ENCODE data around the gene MOGAT3.

MOGAT3 gene

DNA sequence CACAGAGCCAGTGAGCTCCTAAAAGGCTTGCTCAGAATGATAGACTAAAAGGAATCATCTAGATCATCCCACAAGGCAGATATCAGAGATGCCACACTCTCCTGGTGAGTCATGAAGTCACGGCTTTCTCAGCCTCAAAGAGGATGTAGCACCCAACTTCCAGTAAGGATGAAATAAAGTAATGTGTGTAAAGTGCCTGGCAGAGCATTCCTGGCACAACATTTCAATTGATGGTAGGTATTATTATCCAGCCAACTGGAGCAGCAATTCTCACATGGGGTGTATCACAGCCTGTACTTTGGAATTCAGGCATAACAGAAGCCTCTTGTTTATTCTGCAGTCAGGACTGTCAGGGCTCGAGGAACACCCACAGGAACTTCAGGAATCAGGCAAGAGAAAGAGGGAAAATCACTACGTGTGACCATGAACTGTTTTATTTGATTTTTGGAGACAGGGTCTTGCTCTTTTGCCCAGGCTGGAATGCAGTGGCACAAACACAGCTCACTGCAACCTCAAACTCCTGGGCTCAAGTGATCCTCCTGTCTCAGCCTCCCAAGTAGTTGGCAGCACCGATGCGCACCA, 15.5 kb downstream of the MOGAT3 start:
- peaks cover 2% of the 10 kb centered on the region for H3K4me1 ChIP-seq (ENCODE audit: control insufficient read depth, low read depth, low read length)
- no CpG with 5 or more reads among the region's 5 CpGs for WGBS (ENCODE audit: extremely low coverage, insufficient coverage, low lambda C conversion rate)
- H3K79me2 ChIP-seq (ENCODE audit: control insufficient read depth, insufficient read depth, low read length), result no peaks in the 10 kb centered on the region
- H2BK5ac ChIP-seq (ENCODE audit: low read length), result no peak overlapping the region
- no peak overlapping the region for H4K8ac ChIP-seq (ENCODE audit: low read depth, low read length)
- no peaks in the 10 kb centered on the region for H3K79me1 ChIP-seq (ENCODE audit: low read length)
- no peak overlapping the region for H3K4me3 ChIP-seq (ENCODE audit: low read length)
- peaks cover 5% of the 10 kb centered on the region for H3K27me3 ChIP-seq (ENCODE audit: insufficient read depth, low read length, poor library complexity)
- H3K4me2 ChIP-seq (ENCODE audit: low read length), result no peak overlapping the region
- no peak overlapping the region for H3K9ac ChIP-seq (ENCODE audit: low read length)
- no peak overlapping the region for H3K18ac ChIP-seq (ENCODE audit: low read length)
- no peak overlapping the region for H3K27ac ChIP-seq (ENCODE audit: low read depth, low read length)
- no peak overlapping the region for H3K56ac ChIP-seq (ENCODE audit: low read length)
- H3K23ac ChIP-seq (ENCODE audit: low read length), result no peak overlapping the region
- no peak overlapping the region for H2BK15ac ChIP-seq (replicated peaks; ENCODE audit: low read depth)
- H4K5ac ChIP-seq (ENCODE audit: low read length), result no peak overlapping the region
- H2AK5ac ChIP-seq (ENCODE audit: low read length), result no peak overlapping the region
- H3K4ac ChIP-seq (ENCODE audit: low read depth, low read length), result no peak overlapping the region
- no peaks in the 10 kb centered on the region for H3K36me3 ChIP-seq (ENCODE audit: control insufficient read depth, insufficient read depth, low read length)
- no peak overlapping the region for H2BK120ac ChIP-seq (ENCODE audit: low read depth, low read length)
- no peak for DNase-seq

DNA sequence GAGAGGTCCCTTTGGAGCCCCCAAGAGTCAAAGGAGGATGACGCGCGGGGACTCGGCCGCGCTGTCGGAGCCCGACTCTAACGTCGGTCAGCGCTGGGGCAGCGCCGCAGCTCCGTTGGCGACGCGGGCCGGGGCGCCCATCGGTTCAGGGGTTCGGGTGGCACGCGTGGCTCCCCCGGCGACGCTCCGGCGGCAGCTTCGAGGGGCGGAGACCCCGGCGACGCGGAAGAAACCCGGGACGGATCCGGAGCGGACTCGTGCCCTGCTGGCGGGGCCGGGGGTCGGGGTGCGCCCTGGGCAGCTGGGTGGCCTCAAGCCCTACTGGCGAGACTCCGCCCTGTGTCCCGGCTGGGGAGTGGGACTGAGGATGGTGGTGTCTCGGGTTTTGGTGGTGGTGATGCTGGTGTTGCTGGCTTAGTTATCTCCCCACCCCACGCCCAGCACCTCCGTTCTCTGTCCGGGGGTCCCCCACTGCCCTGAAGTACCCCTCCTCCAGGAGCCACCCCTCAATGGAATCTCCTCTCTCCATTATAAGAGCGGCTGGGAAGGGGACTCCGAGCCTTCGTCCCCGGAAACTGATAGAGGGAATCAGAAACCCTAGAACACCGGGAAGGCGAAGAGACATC, 20.6 kb downstream of the MOGAT3 start, which contains the start of gene NAT16:
NAT16 (minus strand) TSS at position 164 of the 626 bp plus-strand sequence. CDS start 5,486 bp downstream, outside the sequence.
- H4K8ac ChIP-seq (ENCODE audit: low read depth, low read length), result no peak within 1 kb of the TSS
- H3K18ac ChIP-seq (ENCODE audit: low read length), result no peak within 1 kb of the TSS
- H3K36me3 ChIP-seq (ENCODE audit: control insufficient read depth, insufficient read depth, low read length), result no peaks in the 10 kb centered on the region
- peak within 1 kb of the TSS; percentile 60 for H3K56ac ChIP-seq (ENCODE audit: low read length)
- no peak for DNase-seq
- H2BK15ac ChIP-seq (replicated peaks; ENCODE audit: low read depth), result no peak within 1 kb of the TSS
- no peak within 1 kb of the TSS for H2BK5ac ChIP-seq (ENCODE audit: low read length)
- no peak within 1 kb of the TSS for H2AK5ac ChIP-seq (ENCODE audit: low read length)
- no peaks in the 10 kb centered on the region for H3K79me2 ChIP-seq (ENCODE audit: control insufficient read depth, insufficient read depth, low read length)
- peak within 1 kb of the TSS; percentile 29 for H3K9ac ChIP-seq (ENCODE audit: low read length)
- H3K4ac ChIP-seq (ENCODE audit: low read depth, low read length), result no peak within 1 kb of the TSS
- H3K27me3 ChIP-seq (ENCODE audit: insufficient read depth, low read length, poor library complexity), result peaks cover 33% of the 10 kb centered on the region
- no CpG with 5 or more reads among the region's 56 CpGs for WGBS (ENCODE audit: extremely low coverage, insufficient coverage, low lambda C conversion rate)
- no peak within 1 kb of the TSS for H3K27ac ChIP-seq (ENCODE audit: low read depth, low read length)
- no peak within 1 kb of the TSS for H3K4me3 ChIP-seq (ENCODE audit: low read length)
- no peak within 1 kb of the TSS for H4K5ac ChIP-seq (ENCODE audit: low read length)
- peaks cover 2% of the 10 kb centered on the region for H3K4me1 ChIP-seq (ENCODE audit: control insufficient read depth, low read depth, low read length)
- no peaks in the 10 kb centered on the region for H3K79me1 ChIP-seq (ENCODE audit: low read length)
- H2BK120ac ChIP-seq (ENCODE audit: low read depth, low read length), result no peak within 1 kb of the TSS
- H3K4me2 ChIP-seq (ENCODE audit: low read length), result peak within 1 kb of the TSS; percentile 27
- H3K23ac ChIP-seq (ENCODE audit: low read length), result no peak within 1 kb of the TSS

DNA sequence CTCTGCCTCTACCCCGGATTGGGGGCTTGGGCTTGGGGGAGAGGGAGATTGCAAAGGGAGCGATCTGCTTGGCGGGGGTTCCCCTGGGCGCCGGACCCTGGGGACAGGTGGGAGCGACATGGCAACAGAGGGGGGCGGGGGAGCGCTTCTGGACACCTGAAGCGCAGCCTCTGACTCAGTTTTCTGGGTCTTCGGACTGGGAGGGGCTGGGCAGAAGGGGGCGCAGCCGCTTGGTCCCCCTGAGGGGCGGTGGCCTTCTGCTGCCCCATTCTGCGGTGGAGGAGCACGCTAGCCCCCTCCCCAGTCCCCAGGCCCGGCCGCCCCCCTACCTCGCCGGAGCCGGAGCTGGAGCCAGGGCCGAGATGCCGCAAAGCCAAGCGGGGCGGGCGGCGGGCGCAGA, 21.1 kb downstream of the MOGAT3 start:
- no peak overlapping the region for H4K5ac ChIP-seq (ENCODE audit: low read length)
- H3K4me1 ChIP-seq (ENCODE audit: control insufficient read depth, low read depth, low read length), result peaks cover 2% of the 10 kb centered on the region
- H3K18ac ChIP-seq (ENCODE audit: low read length), result no peak overlapping the region
- peaks cover 34% of the 10 kb centered on the region for H3K27me3 ChIP-seq (ENCODE audit: insufficient read depth, low read length, poor library complexity)
- H3K4ac ChIP-seq (ENCODE audit: low read depth, low read length), result no peak overlapping the region
- H3K56ac ChIP-seq (ENCODE audit: low read length), result peak overlapping the region; percentile 60
- H2BK5ac ChIP-seq (ENCODE audit: low read length), result no peak overlapping the region
- DNase-seq, result no peak
- no peaks in the 10 kb centered on the region for H3K79me2 ChIP-seq (ENCODE audit: control insufficient read depth, insufficient read depth, low read length)
- WGBS (ENCODE audit: extremely low coverage, insufficient coverage, low lambda C conversion rate), result no CpG with 5 or more reads among the region's 27 CpGs
- no peak overlapping the region for H3K27ac ChIP-seq (ENCODE audit: low read depth, low read length)
- no peak overlapping the region for H2AK5ac ChIP-seq (ENCODE audit: low read length)
- H4K8ac ChIP-seq (ENCODE audit: low read depth, low read length), result no peak overlapping the region
- H2BK15ac ChIP-seq (replicated peaks; ENCODE audit: low read depth), result no peak overlapping the region
- no peak overlapping the region for H3K9ac ChIP-seq (ENCODE audit: low read length)
- no peaks in the 10 kb centered on the region for H3K36me3 ChIP-seq (ENCODE audit: control insufficient read depth, insufficient read depth, low read length)
- no peak overlapping the region for H3K4me3 ChIP-seq (ENCODE audit: low read length)
- H3K4me2 ChIP-seq (ENCODE audit: low read length), result no peak overlapping the region
- H2BK120ac ChIP-seq (ENCODE audit: low read depth, low read length), result no peak overlapping the region
- no peaks in the 10 kb centered on the region for H3K79me1 ChIP-seq (ENCODE audit: low read length)
- no peak overlapping the region for H3K23ac ChIP-seq (ENCODE audit: low read length)

DNA sequence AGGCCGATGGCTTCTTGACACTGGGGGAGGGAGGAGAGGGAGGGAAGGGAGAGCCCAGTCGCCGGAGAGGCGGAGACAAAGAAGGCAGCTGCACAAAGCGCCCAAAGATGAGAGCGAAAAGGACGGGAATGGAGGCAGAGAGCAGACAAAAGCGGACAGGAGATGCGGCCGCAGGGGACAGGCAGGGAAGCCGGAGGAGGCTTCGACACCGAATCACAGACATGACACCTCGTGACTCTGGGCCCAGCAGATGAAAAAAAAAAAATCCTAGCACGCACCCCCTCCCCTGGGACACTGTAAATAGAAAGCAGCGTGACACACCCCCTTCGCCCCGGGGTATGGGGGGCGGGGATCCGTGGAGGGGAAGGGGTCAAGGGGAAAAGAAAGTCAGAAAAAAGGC, 21.7 kb downstream of the MOGAT3 start:
- no peak overlapping the region for H2AK5ac ChIP-seq (ENCODE audit: low read length)
- H3K4me1 ChIP-seq (ENCODE audit: control insufficient read depth, low read depth, low read length), result peaks cover 2% of the 10 kb centered on the region
- no peak overlapping the region for H3K4ac ChIP-seq (ENCODE audit: low read depth, low read length)
- H2BK120ac ChIP-seq (ENCODE audit: low read depth, low read length), result no peak overlapping the region
- peak overlapping the region; percentile 22 for H3K9ac ChIP-seq (ENCODE audit: low read length)
- H3K18ac ChIP-seq (ENCODE audit: low read length), result no peak overlapping the region
- DNase-seq, result peak; percentile 37
- H3K56ac ChIP-seq (ENCODE audit: low read length), result no peak overlapping the region
- H2BK15ac ChIP-seq (replicated peaks; ENCODE audit: low read depth), result no peak overlapping the region
- H3K27ac ChIP-seq (ENCODE audit: low read depth, low read length), result no peak overlapping the region
- no peaks in the 10 kb centered on the region for H3K79me1 ChIP-seq (ENCODE audit: low read length)
- H4K8ac ChIP-seq (ENCODE audit: low read depth, low read length), result no peak overlapping the region
- no peaks in the 10 kb centered on the region for H3K36me3 ChIP-seq (ENCODE audit: control insufficient read depth, insufficient read depth, low read length)
- no peaks in the 10 kb centered on the region for H3K79me2 ChIP-seq (ENCODE audit: control insufficient read depth, insufficient read depth, low read length)
- H3K4me3 ChIP-seq (ENCODE audit: low read length), result no peak overlapping the region
- H3K27me3 ChIP-seq (ENCODE audit: insufficient read depth, low read length, poor library complexity), result peaks cover 34% of the 10 kb centered on the region
- H4K5ac ChIP-seq (ENCODE audit: low read length), result no peak overlapping the region
- no peak overlapping the region for H3K23ac ChIP-seq (ENCODE audit: low read length)
- WGBS (ENCODE audit: extremely low coverage, insufficient coverage, low lambda C conversion rate), result no CpG with 5 or more reads among the region's 20 CpGs
- no peak overlapping the region for H3K4me2 ChIP-seq (ENCODE audit: low read length)
- H2BK5ac ChIP-seq (ENCODE audit: low read length), result no peak overlapping the region

DNA sequence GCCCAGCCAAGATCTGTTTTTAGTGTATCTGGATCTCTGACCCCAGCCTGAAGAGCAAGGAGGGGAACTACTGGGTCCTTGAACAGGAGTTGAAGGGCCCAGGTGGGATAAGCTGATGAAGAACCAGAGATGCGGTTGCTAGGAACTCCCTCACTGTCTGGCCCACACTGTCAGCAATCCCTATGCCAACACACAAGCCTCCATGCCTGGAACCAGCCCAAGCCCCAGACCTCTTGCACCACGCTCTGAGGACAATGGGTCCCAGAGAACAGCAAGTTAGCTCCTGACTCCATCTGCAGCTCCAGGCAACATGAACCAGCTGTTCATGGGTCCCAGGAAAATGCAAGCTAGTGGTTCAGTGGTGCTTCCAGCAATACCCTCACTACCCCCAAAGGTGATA, 23.2 kb downstream of the MOGAT3 start:
- no peaks in the 10 kb centered on the region for H3K79me2 ChIP-seq (ENCODE audit: control insufficient read depth, insufficient read depth, low read length)
- H2BK120ac ChIP-seq (ENCODE audit: low read depth, low read length), result no peak overlapping the region
- H3K23ac ChIP-seq (ENCODE audit: low read length), result no peak overlapping the region
- H4K8ac ChIP-seq (ENCODE audit: low read depth, low read length), result no peak overlapping the region
- no CpG with 5 or more reads among the region's 2 CpGs for WGBS (ENCODE audit: extremely low coverage, insufficient coverage, low lambda C conversion rate)
- H3K27me3 ChIP-seq (ENCODE audit: insufficient read depth, low read length, poor library complexity), result peaks cover 43% of the 10 kb centered on the region
- no peaks in the 10 kb centered on the region for H3K79me1 ChIP-seq (ENCODE audit: low read length)
- DNase-seq, result no peak
- H3K4me3 ChIP-seq (ENCODE audit: low read length), result no peak overlapping the region
- no peak overlapping the region for H3K4ac ChIP-seq (ENCODE audit: low read depth, low read length)
- H3K56ac ChIP-seq (ENCODE audit: low read length), result no peak overlapping the region
- H3K36me3 ChIP-seq (ENCODE audit: control insufficient read depth, insufficient read depth, low read length), result no peaks in the 10 kb centered on the region
- H2BK5ac ChIP-seq (ENCODE audit: low read length), result no peak overlapping the region
- no peak overlapping the region for H3K18ac ChIP-seq (ENCODE audit: low read length)
- H3K4me1 ChIP-seq (ENCODE audit: control insufficient read depth, low read depth, low read length), result peaks cover under 1% of the 10 kb centered on the region
- H3K9ac ChIP-seq (ENCODE audit: low read length), result no peak overlapping the region
- no peak overlapping the region for H2BK15ac ChIP-seq (replicated peaks; ENCODE audit: low read depth)
- H4K5ac ChIP-seq (ENCODE audit: low read length), result no peak overlapping the region
- no peak overlapping the region for H3K27ac ChIP-seq (ENCODE audit: low read depth, low read length)
- no peak overlapping the region for H2AK5ac ChIP-seq (ENCODE audit: low read length)
- H3K4me2 ChIP-seq (ENCODE audit: low read length), result no peak overlapping the region

DNA sequence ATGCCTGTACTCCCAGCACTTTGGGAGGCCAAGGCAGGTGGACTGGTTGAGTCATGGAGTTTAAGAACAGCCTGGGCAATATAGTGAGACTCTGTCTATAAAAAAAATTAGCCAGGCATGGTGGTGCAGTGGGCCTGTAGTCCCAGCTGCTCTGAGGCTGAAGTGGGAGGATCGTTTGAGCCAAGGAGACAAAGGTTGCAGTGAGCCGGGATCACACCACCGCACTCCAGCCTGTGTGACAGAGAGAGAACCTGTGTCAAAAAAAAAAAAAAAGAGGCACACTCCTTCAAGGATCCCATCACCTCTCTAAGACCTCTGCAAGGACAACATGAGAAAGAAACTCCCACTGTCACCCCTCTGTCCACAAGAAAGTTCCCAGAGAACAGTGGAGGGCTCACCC, 25.2 kb downstream of the MOGAT3 start:
- Histone ChIP-seq H4K5ac (ENCODE audit: low read length) (no peak overlapping the region), H3K56ac (ENCODE audit: low read length) (no peak overlapping the region), H3K79me1 (ENCODE audit: low read length) (no peaks in the 10 kb centered on the region), H3K23ac (ENCODE audit: low read length) (no peak overlapping the region), H3K18ac (ENCODE audit: low read length) (no peak overlapping the region), H2BK15ac (replicated peaks; ENCODE audit: low read depth) (no peak overlapping the region), H3K27me3 (ENCODE audit: insufficient read depth, low read length, poor library complexity) (peaks cover 60% of the 10 kb centered on the region), H3K27ac (ENCODE audit: low read depth, low read length) (no peak overlapping the region), H3K4me3 (ENCODE audit: low read length) (no peak overlapping the region), H2AK5ac (ENCODE audit: low read length) (no peak overlapping the region), H3K9ac (ENCODE audit: low read length) (no peak overlapping the region), H3K79me2 (ENCODE audit: control insufficient read depth, insufficient read depth, low read length) (no peaks in the 10 kb centered on the region), H3K4me2 (ENCODE audit: low read length) (no peak overlapping the region), H2BK5ac (ENCODE audit: low read length) (no peak overlapping the region), H3K4ac (ENCODE audit: low read depth, low read length) (no peak overlapping the region), H4K8ac (ENCODE audit: low read depth, low read length) (no peak overlapping the region), H2BK120ac (ENCODE audit: low read depth, low read length) (no peak overlapping the region), H3K36me3 (ENCODE audit: control insufficient read depth, insufficient read depth, low read length) (no peaks in the 10 kb centered on the region), H3K4me1 (ENCODE audit: control insufficient read depth, low read depth, low read length) (no peaks in the 10 kb centered on the region)
- WGBS (ENCODE audit: extremely low coverage, insufficient coverage, low lambda C conversion rate), result no CpG with 5 or more reads among the region's 3 CpGs
- no peak for DNase-seq

Measured in mesendoderm (in vitro differentiated cells).